ENCODE results near the gene PNKP.

Gene PNKP

DNA sequence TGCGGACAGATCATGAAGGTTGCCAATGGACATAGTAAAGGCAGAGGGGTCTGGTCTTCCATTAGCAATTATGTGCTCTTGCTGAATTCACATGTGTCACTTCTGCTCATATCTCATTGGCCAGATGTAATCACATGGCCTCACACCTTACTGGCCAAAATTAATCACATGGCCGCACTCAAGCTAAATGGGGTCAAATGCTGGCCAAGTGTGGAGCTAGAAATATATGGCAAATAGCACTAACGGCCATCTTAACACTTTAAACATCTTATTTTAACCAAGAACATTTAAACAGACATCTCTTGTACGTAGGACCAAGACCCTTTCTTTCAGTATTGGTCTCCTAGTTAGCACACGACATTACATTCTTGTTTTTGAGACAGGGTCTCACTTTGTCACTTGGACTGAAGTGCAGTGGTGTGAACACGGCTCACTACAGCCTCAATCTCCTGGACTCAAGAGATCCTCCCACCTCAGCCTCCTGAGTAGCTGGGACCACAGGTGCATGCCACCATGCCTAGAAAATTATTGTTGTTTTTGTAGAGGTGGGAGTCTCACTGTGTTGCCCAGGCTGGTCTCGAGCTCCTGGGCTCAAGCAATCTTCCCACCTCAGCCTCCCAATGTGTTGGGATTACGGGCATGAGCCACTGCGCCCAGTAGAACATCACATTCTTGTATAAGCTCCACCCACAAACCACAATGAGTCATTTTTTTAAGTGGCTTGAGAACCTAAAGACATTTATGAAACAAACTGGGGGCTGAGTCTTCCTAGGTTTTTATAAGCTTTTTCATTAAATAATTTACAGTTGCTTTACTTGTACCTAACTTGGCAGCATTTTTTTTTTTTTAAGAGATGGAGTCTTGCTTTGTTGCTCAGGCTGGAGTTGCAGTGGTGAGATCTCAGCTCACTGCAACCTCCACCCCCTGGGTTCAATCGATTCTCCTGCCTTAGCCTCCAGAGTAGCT is 19.4 kb downstream of the PNKP start:
- DNase-seq (ENCODE audit: extremely low read depth in 1 of 2, low read depth in 1 of 2), result no peak

DNA sequence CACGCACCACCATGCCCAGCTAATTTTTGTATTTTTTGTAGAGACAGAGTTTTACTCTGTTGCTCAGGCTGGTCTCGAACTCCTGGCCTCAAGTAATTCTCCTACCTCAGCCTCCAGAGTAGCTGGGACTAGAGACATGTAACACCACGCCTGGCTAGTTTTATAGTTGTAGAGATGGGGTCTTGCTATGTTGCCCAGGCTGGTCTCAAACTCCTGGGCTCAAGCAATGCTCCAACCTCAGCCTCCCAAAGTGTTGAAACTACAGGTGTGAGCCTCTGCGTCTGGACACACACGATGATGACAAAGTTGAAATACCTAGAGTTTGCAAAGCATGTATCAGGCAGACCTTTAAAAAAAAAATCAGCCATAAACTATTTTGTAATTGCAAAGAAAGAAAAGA is 21.0 kb downstream of the PNKP start:
- DNase-seq (ENCODE audit: extremely low read depth in 1 of 2, low read depth in 1 of 2), result no peak

DNA sequence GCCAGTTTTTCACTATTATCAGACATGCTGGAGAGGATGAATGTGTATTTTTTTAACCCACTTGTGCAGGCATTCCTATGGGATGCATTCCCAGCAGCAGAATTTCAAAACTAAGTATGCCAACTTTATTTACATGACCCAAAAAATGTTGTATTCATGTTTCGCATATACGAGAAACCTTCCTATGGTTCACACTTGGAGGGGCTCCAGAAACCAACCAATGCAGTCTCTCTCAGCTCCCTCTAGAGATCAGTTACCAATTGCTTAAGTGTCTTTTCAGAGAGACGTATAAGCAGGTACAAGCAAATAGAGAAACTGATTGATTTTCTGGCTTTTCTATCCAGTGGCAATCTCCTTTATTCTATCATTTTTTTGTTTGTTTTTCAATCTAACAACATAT is 22.0 kb downstream of the PNKP start:
- no peak for DNase-seq (ENCODE audit: extremely low read depth in 1 of 2, low read depth in 1 of 2)

DNA sequence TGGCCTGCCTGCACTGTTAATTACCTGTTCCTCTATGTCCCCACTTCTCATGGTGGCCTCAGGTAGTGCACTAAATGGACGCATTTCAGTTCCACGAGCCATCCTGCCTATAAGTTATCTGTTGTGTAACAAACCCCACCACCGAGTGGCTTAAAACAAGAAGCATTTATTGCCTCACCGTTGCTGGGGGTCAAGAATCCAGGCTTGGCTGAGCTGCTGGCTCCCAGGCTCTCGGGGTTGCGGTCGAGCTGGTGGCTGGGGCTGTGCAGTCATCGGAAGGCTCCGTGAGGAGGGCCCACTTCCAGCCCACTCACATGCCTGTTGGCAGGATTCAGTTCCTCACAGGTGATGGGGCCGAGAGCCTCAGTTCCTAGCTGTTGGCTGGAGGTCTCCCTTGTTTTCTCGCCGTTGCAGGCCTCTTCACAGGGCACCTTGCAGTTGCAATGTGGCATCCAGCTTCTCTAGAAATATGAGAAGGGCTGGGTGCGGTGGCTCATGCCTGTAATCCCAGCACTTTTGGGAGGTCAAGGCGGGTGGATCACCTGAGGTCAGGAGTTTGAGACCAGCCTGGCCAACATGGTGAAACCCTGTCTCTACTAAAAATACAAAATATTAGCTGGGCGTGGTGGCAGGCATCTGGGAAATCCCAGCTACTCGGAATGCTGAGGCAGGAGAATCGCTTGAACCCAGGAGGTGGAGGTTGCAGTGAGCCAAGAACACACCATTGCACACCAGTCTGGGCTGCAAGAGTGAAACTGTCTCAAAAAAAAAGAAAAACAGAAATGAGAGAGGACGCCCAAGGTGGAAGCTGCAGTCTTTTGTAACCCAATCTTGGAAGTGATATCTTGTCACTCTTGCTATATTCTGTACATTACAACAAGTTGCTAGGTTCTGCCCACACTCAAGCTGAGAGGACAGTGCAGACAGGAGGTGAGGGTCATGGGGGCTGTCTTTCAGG is 23.0 kb downstream of the PNKP start:
- no peak for DNase-seq (ENCODE audit: extremely low read depth in 1 of 2, low read depth in 1 of 2)

DNA sequence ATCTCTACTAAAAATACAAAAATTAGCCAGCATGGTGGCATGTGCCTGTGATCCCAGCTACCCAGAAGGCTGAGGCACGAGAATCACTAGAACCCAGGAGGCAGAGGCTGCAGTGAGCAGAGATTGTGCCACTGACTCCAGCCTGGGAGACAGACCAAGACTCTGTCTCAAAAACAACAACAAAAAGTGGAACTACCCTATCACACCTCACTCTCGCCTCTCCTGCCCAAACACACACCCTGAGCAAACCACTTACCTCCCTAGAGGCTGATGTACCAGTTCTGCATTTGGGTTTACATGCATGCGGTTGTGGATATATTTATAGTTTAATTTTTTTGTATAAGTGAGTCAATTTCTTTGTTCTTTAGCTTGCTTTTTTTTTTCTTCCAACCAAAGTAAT is 24.1 kb downstream of the PNKP start:
- DNase-seq (ENCODE audit: extremely low read depth in 1 of 2, low read depth in 1 of 2), result no peak

DNA sequence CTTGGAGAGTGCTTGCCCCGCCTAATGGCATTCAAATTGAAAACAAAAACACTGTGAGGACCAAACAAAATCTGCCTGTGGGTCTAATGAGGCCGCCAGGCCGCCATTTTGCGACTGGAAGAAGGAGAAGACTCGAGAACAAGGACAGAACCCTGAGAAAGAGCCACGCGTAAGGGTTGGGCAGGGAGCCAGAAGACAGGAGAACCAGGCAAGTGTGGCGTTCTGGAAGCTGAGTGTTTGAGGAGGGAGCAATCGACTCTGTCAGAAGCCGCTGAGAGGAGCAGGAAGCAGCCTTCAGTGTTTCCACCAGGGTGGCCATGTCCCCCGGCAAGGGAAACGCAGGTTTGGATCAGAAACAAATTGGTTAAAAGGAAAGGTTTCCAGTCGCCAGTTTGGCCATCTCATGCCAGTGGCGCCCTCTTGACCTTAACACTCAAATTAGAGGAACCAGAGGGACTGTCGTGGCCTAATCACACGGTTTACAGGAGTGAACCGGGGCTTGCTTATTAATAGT is 26.6 kb downstream of the PNKP start:
- no peak for DNase-seq (ENCODE audit: extremely low read depth in 1 of 2, low read depth in 1 of 2)

DNA sequence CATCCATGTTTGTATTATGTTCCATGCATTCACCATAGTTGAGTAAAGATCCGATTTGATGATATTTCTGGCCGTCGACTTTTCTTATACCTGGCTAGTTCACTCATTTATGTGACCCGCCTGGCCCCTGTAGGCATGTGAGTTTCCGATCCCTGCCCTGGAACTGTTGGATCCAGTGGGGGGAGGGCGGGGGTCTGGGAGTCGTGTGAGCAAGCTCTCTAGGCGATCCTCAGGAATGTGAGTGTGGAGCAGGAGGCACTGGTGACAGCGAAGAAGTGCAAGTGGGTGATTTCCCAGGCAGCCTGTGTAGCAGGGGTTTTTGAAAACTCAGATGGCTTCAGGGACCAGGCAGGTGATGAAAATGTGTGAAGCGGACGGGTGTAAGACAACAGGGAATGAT is 27.1 kb downstream of the PNKP start:
- DNase-seq (ENCODE audit: extremely low read depth in 1 of 2, low read depth in 1 of 2), result no peak

DNA sequence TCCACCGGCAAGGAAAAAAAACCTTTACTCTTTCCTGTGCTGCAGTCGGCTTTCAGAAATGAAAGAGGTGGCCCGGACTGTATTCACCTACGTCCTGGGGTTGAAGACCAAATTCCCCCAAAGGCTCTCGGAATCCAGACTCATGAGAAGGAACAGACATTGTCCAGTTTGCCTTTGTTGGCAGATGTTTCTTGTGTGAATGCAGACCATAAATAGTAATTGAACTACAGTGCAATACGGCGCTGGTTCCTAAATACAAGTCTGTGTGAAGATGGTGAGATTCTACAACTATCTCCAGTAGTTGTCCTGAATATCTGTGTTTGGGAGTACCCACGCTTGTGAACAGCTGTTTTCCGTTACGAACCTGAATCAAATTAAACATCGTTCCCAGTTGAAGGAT is 27.7 kb downstream of the PNKP start:
- no peak for DNase-seq (ENCODE audit: extremely low read depth in 1 of 2, low read depth in 1 of 2)

DNA sequence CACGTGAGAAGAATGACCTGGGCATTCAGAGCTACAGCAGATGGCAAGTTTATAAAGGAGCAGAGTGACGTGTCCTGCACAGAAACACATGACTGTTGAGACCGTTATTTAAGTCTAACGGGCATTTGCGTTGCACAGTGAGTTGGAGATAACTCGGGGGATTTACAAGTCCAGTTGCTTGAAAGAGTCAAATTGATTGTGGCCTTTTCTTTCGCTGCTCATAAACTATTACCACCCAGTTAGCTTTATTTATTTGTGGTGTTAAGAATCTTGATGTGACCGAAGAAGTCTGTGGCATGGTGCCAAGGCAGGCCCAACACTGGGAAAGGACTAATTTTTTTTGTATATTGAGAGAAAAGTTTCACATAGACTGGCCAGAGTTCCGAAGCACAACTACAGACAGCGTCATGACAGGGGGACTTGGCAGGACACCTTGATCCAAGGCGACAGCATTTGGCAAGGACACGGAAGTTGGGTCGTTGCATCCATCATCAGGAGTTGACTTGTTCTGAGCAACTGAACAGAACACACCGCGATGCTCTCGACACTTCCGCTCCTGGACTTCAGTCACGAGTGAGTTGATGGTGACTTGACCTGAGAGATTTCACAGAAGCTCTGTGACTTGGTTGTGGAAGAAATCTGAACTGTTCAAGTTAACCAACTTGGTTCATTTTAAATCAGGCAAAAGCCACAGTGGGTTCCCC is 28.3 kb downstream of the PNKP start:
- no peak for DNase-seq (ENCODE audit: extremely low read depth in 1 of 2, low read depth in 1 of 2)

DNA sequence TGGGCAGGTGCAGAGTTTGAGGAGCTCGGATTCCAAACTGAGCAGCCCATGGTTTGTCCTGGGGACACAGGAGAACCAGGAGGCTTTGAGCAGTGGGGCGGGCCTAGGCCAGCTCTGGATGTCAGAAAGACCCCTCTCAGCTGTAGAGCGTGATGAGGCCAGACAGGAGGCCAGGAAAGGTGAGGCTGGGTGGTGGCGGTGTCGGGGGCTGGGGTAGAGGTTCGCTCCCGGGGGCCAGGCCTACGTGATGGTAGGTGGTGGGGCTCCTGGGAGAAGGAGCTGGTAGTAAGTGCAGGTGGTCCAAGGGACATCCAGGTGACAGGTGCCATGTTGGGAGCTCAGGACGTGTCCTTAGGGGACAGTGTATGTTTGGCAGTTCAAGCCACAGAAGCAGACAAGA is 30.0 kb downstream of the PNKP start:
- DNase-seq (ENCODE audit: extremely low read depth in 1 of 2, low read depth in 1 of 2), result no peak

DNA sequence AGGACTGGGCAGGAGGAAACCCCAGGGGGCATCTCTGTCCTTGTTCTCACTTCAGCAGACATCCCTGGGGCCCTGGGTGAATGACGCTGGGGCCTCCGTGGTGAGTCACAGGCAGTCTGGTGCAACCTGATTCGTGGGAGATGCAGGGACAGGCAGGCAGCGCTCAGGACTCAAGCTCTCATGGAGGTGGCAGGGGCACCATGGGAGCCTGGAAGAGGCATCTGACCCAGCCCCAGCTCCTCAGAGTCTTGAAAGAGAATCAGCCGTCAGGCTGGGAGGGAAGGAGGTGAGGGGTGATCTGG is 30.4 kb downstream of the PNKP start:
- DNase-seq (ENCODE audit: extremely low read depth in 1 of 2, low read depth in 1 of 2), result no peak

DNA sequence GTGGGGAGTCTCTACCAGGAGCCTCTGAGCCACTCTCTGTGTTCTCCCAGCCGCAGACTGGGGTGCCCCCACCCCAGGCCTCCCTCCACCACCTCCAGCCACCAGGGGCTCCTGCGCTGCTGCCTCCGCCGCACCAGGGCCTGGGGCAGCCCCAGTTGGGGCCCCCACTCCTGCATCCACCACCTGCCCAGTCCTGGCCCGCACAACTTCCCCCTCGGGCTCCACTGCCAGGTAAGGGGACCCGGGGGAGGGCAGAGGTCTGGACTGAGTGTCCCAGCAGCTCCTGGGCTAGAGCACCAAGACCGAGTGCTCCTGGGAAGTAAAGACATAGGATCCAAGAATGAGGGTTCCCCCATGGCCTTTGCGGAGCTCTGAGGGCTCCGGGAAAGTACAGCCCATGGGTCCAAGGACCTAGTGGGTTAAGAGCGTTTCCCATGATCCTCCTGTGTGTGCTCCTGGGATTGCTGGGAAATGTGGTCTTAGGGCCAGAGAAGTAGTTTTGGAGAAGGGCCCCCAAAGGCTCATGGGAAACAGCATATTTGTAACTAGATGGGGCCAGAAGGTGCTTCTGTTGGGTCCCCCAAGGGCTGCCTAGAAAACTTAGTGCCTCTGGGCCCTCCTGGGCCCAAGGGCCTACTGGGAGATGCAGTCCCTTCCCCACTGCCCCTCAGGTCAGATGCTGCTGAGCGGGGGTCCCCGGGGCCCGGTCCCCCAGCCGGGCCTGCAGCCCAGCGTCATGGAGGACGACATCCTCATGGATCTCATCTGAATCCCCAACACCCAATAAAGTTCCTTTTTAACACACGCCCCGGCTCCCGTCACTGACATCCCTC is 31.0 kb downstream of the PNKP start:
- DNase-seq (ENCODE audit: extremely low read depth in 1 of 2, low read depth in 1 of 2), result no peak

DNA sequence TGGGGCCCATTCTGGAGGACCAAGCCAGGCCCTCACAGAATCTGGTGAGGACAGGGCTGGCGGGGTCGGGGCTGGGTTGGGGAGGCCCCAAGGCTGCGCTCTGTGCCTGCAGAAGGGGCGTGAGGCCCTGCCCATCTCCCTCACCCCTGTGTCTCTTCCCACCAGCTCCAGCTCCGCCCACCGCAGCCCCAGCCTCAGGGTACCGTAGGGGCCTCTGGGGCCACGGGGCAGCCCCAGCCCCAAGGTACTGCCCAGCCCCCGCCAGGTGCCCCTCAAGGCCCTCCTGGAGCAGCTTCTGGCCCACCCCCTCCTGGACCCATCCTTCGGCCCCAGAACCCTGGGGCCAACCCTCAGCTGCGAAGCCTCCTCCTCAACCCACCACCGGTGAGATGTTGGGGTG is 31.8 kb downstream of the PNKP start:
- DNase-seq (ENCODE audit: extremely low read depth in 1 of 2, low read depth in 1 of 2), result no peak

DNA sequence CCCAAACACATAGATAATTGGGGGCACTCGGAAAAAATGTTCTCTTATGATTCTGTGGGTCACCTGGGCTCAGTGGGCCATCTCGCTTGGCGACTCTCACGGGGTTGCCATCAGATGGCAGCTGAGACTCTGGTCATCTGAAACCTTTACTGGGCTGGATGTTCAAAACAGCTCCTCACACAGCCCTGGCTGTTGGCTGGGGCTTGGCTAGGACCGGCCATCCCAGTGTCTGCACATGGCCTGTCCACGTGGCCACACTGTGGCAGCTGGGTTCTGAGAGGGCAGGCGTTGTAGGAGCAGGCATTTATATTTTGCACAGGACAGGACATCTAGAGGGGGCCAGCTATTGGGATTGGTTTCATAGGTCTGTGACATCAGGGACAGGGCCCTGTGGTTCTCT is 33.8 kb downstream of the PNKP start:
- DNase-seq (ENCODE audit: extremely low read depth in 1 of 2, low read depth in 1 of 2), result no peak

DNA sequence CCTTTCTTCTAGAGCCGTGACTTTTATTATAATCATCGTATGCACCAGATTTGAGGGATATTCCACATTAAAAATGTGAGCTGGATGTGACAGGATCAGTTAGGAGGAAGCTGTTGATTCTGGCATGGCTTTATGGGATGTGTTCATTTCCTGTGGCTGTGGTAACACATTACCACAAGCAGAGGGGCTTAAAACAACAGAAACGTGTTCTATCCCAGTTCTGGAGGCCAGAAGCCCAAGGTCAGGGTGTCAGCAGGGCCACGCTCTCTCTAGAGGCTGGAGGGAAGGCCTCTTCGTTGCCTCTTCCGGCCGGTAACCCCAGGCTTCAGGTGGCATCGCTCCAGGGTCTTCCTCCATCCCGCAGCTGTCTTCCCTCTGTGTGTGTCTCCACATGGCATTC is 34.8 kb downstream of the PNKP start:
- DNase-seq (ENCODE audit: extremely low read depth in 1 of 2, low read depth in 1 of 2), result no peak

DNA sequence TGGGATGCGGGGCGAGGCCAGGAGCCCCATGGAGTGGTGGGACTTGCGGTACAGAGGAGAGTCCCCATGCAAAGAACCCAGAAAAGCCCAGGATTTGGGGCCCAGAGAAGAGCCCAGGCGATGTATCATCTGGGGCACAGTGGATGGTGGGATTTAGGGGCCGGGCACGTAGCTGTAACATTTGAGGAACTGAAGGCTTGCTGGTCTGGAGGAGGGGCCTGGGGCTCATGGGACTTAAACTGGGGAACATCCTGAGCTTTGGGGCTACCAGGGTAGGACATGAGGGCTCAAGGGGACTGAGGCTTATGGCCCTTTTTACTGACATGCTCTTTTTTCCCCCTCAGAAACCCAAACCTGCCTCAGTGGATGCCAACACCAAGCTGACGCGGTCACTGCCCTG is 35.8 kb downstream of the PNKP start:
- no peak for DNase-seq (ENCODE audit: extremely low read depth in 1 of 2, low read depth in 1 of 2)

DNA sequence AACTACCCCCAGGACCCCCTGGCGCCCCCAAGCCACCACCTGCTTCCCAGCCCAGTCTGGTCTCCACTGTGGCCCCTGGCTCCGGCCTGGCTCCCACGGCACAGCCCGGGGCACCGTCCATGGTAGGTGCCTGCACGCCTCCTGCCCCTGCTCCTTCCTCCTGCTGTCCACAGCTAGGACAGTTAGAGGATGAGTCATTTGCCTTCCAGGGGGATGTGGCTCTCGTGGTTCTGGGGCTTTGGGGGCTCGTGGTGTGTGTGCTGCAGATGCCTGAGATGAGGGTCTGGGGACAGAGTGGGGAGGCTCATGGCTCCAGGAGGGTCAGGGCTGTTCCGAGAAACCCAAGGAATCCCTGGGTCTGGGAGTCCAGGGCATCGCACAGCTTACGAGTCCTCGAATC is 36.6 kb downstream of the PNKP start:
- no peak for DNase-seq (ENCODE audit: extremely low read depth in 1 of 2, low read depth in 1 of 2)

DNA sequence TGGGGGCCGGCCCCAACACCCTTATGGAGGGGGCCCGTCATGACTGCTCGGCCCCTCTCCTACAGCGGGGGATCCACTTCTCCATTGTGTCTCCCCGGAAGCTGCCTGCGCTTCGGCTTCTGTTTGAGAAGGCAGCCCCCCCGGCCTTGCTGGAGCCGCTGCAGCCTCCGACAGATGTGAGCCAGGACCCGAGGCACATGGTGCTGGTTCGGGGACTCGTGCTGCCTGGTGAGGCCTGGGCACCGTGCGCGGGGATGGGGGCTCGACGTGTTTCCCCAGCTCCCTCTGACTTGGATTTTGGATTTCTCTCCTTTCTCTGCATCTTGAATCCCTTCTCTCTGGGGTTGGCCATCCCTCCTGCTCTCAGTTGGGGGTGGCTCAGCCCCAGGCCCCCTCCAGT is 37.7 kb downstream of the PNKP start:
- no peak for DNase-seq (ENCODE audit: extremely low read depth in 1 of 2, low read depth in 1 of 2)

DNA sequence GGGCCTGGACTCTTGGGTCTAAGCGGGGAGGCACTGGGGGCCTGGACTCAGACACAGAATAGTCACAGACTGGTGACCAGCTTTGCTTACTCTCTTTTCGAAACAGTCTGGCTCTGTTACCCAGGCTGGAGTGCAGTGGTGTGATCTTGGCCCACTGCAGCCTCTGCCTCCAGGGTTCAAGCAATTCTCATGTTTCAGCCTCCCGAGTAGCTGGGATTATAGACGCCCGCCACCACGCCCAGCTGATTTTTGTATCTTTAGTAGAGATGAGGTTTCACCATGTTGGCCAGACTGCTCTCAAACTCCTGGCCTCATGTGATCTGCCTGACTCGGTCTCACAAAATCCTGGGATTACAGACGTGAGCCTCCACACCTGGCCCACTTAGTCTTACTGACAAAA is 38.2 kb downstream of the PNKP start:
- DNase-seq (ENCODE audit: extremely low read depth in 1 of 2, low read depth in 1 of 2), result no peak

DNA sequence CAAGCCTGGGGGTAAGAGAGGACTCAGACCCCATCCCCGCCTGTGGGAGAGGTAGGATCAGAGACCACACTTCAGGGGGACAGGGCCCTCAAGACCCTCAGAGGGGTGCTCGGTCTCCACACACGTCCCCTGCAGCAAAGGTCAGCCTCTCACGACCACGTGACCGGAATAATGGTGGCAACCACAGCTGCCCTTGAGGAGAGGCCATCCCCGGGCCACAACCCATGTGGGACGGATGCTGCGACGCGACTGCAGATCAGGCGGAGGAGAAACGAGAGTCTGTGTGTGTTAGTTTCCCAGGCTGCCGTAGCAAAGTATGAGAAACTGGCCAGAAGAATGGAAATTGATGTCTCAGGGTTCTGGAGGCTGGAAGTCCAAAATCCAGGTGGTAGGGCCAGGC is 40.3 kb downstream of the PNKP start:
- DNase-seq (ENCODE audit: extremely low read depth in 1 of 2, low read depth in 1 of 2), result no peak

All from stimulated activated CD8-positive, alpha-beta memory T cell treated with anti-CD3 and anti-CD28 coated beads, Interleukin-7, amount 100 ng/mL, for 48 hours (primary cell).